Endothelial cell of umbilical vein (primary cell): ENCODE results near the gene WTAP. TPM values are rescaled to one million over a fixed set of nuclear protein-coding genes. Genes with fewer than 3 reads are reported as not detected.

ENCODE experiments used
- BruUV-seq: library from RNA; stranded (reverse); fragments of 400-500 nt; replicated peaks from 2 replicates; lab custom pipeline; 2021; lab: Mats Ljungman, UMichigan
- CTCF ChIA-PET: fragments of 300-600, 350-600 bp; sonication (Branson Sonifier 250); formaldehyde crosslinking; loops from one replicate; lab custom pipeline; 2021; ENCODE audit warnings: antibody characterized with exemption, inconsistent platforms; lab: Charles Lee
- POLR2A ChIA-PET: fragments of 300-600, 350-600 bp; sonication (Branson Sonifier 250); formaldehyde crosslinking; loops from one replicate; lab custom pipeline; 2021; ENCODE audit warnings: antibody characterized with exemption, inconsistent platforms; lab: Charles Lee
- DNase-seq: peaks from one replicate; pipeline ENCODE4 v3.0.0-alpha.2; 2011; ENCODE audit warnings: low read depth, low spot score
- FAIRE-seq: peaks from 2 replicates; lab custom pipeline; 2011; peaks lifted over from hg19 to GRCh38; lab: Jason Lieb, UNC
- H2AFZ ChIP-seq: 2 replicates; pipeline ENCODE4 v1.6.0; 2012; ENCODE audit warnings: low read depth, low read length, control low read depth, inconsistent platforms
- H3K27ac ChIP-seq: 2 replicates; pipeline ENCODE4 v1.5.1; 2011; ENCODE audit warnings: low read depth, mild to moderate bottlenecking, control low read depth, low read length, moderate library complexity; ENCODE audit not compliant: insufficient read depth
- H3K27me3 ChIP-seq, 2 experiments: 2 replicates each; pipeline versions ENCODE4 v1.6.0 to v1.6.1; 2011; ENCODE audit warnings: low read length in 2 of 2, mixed read lengths in 1 of 2; ENCODE audit not compliant: control insufficient read depth in 2 of 2, insufficient read depth in 2 of 2
- H3K36me3 ChIP-seq, 2 experiments: 2 replicates in 1 of 2; 3 replicates in 1 of 2; pipeline ENCODE4 v1.5.1; 2011; ENCODE audit warnings: low read length in 2 of 2, mild to moderate bottlenecking in 1 of 2, moderate library complexity in 1 of 2; ENCODE audit not compliant: control insufficient read depth in 2 of 2, insufficient read depth in 2 of 2; ENCODE audit errors: extremely low read depth in 1 of 2
- H3K4me1 ChIP-seq: 3 replicates; pipeline ENCODE4 v1.5.1; 2011; ENCODE audit warnings: mild to moderate bottlenecking, low read length; ENCODE audit not compliant: control insufficient read depth, insufficient read depth; ENCODE audit errors: extremely low read depth
- H3K4me2 ChIP-seq: 2 replicates; pipeline ENCODE4 v1.6.1; 2011; ENCODE audit warnings: low read length, control low read depth, mixed read lengths; ENCODE audit not compliant: insufficient read depth
- H3K4me3 ChIP-seq, 3 experiments: fragments of 200-600 bp in 1 of 3; sonication (generic), shearing (Covaris generic) in 1 of 3; replicated peaks in 1 of 3; 2 replicates each; pipeline ENCODE4 v1.5.1; 2011 to 2016; ENCODE audit warnings: control low read depth in 3 of 3, low read length in 3 of 3, mild to moderate bottlenecking in 2 of 3, inconsistent platforms in 1 of 3, low read depth in 1 of 3, moderate library complexity in 1 of 3; ENCODE audit not compliant: insufficient read depth in 1 of 3
- H3K79me2 ChIP-seq: 2 replicates; pipeline ENCODE4 v1.6.0; 2012; ENCODE audit warnings: low read length, inconsistent platforms; ENCODE audit not compliant: control insufficient read depth, insufficient read depth
- H3K9ac ChIP-seq: replicated peaks from 2 replicates; pipeline ENCODE3; 2011; ENCODE audit warnings: low read length, control low read depth; ENCODE audit not compliant: insufficient read depth; ENCODE audit errors: extremely low read depth
- H3K9me1 ChIP-seq: replicated peaks from 3 replicates; pipeline ENCODE4 v1.6.0; 2011; ENCODE audit warnings: mild to moderate bottlenecking, low read length; ENCODE audit not compliant: control insufficient read depth, insufficient read depth; ENCODE audit errors: extremely low read depth
- H3K9me3 ChIP-seq: replicated peaks from 2 replicates; pipeline ENCODE4 v1.5.1; 2012; ENCODE audit warnings: low read length, inconsistent platforms; ENCODE audit not compliant: control insufficient read depth, insufficient read depth
- H4K20me1 ChIP-seq: replicated peaks from 2 replicates; pipeline ENCODE3; 2011; ENCODE audit warnings: mild to moderate bottlenecking, low read length; ENCODE audit not compliant: control insufficient read depth, insufficient read depth; ENCODE audit errors: extremely low read depth
- FOS ChIP-seq: IDR thresholded peaks from 2 replicates; pipeline ENCODE4 v1.6.1; 2011; ENCODE audit warnings: mild to moderate bottlenecking, low read length, moderate library complexity, borderline replicate concordance; ENCODE audit not compliant: insufficient read depth
- GATA2 ChIP-seq: IDR thresholded peaks from 2 replicates; pipeline ENCODE4 v1.7.0; 2011; ENCODE audit warnings: low read depth, mild to moderate bottlenecking, moderate library complexity, mixed read lengths, low read length; ENCODE audit not compliant: insufficient read length, insufficient read depth
- JUN ChIP-seq: IDR thresholded peaks from 2 replicates; pipeline ENCODE4 v1.6.1; 2011; ENCODE audit warnings: borderline replicate concordance, low read depth; ENCODE audit not compliant: insufficient read length, insufficient read depth
- MAX ChIP-seq: IDR thresholded peaks from 2 replicates; pipeline ENCODE4 v1.6.1; 2011; ENCODE audit not compliant: insufficient read depth, insufficient read length
- MYC ChIP-seq: IDR thresholded peaks from one replicate; pipeline ENCODE4 v1.6.1; 2011; ENCODE audit warnings: mild to moderate bottlenecking, low read depth, low read length
- POLR2A ChIP-seq: IDR thresholded peaks from 2 replicates; pipeline ENCODE4 v1.6.1; 2012; ENCODE audit warnings: low read depth, mild to moderate bottlenecking, control low read depth, low read length
- POLR2AphosphoS5 ChIP-seq: IDR thresholded peaks from 2 replicates; pipeline ENCODE4 v1.6.1; 2012; ENCODE audit warnings: low read depth, mild to moderate bottlenecking, control low read depth, low read length, moderate library complexity; ENCODE audit not compliant: insufficient read depth
- dilution Hi-C: fragments of 300-500 bp; cut with MboI; formaldehyde crosslinking; loops from one replicate; pipeline ENCODE4 v1.15.0; 2019; ENCODE audit warnings: low sequenced_read_pairs; ENCODE audit not compliant: extremely low pct_ligation_motif_present
- intact Hi-C: fragments of 100-400 bp; cut with micrococcal nuclease; formaldehyde crosslinking; loops from one replicate; pipeline ENCODE4 v1.10.0; 2022
- polyA plus RNA-seq, 4 experiments: library from polyadenylated mRNA; depleted of rRNA in 3 of 4; stranded (reverse) in 3 of 4; unstranded in 1 of 4; fragments of >200 nt; gene quantifications; 2 replicates each; pipeline versions ENCODE4 v1.2.1 to v1.2.3, GENCODE V29; 2011 to 2012; ENCODE audit warnings: missing spikeins in 1 of 4
- total RNA-seq: library from RNA; stranded (reverse); gene quantifications from 2 replicates; pipeline ENCODE4 v1.2.3, GENCODE V29; 2021
- TF ChIP-seq, protein P1 (sequence below), 2 donors: IDR thresholded peaks; 1 replicate in 1 of 2; 2 replicates in 1 of 2; pipeline ENCODE4 v1.5.1; 2011; ENCODE audit warnings: low read length in 2 of 2, mild to moderate bottlenecking in 2 of 2, moderate library complexity in 2 of 2, control low read depth in 1 of 2, inconsistent platforms in 1 of 2, low read depth in 1 of 2; ENCODE audit not compliant: insufficient read depth in 1 of 2; ENCODE audit errors: extremely low read depth in 1 of 2

Gene WTAP
- total and polyA plus RNA-seq, 2 donors (not counting 3 experiments of a cell fraction or from before 2014, with no cell fraction given), result 21.7 to 81.6 TPM

DNA sequence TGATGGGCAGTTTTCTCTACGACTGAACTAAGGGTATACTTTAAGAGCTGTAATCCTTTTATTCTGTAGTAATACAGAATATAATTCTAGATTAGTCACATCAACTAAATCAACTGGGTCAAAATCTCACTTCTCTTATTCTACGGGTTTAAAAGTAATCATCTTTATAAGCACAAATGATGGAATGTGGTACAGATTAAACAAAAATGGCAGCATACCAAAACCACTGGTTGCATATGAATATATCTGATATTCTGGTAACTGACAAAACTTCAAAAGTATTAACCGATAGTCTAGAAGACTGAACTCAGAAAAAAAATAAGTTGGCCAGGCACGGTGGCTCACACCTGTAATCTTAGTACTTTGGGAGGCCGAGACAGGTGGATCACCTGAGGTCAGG is 41.3 kb upstream of the WTAP start:
- POLR2A ChIA-PET, result no interaction called here
- H3K9me3 ChIP-seq, result no peaks in the 10 kb centered on the region
- CTCF ChIA-PET, result interaction anchor here (1.3 to 1.7 kb wide), 2 partner anchors 32 to 177 kb away, joined by 3 to 5 read pairs; no protein-coding TSS in a partner anchor
- H3K9me1 ChIP-seq, result no peaks in the 10 kb centered on the region
- no TSS peak for BruUV-seq
- peaks cover 8% of the 10 kb centered on the region for H3K4me1 ChIP-seq
- H3K4me3 ChIP-seq, result no peak overlapping the region
- intact Hi-C loops (no loop called here), dilution Hi-C loops (no loop called here)
- no peak overlapping the region for H2AFZ ChIP-seq
- no peak for TF ChIP-seq MAX
- no peak for TF ChIP-seq POLR2A
- no peak for TF ChIP-seq POLR2AphosphoS5
- no peak for TF ChIP-seq FOS
- no peak for TF ChIP-seq MYC
- TF ChIP-seq JUN, result no peak
- TF ChIP-seq GATA2, result no peak
- TF ChIP-seq, protein P1, sequence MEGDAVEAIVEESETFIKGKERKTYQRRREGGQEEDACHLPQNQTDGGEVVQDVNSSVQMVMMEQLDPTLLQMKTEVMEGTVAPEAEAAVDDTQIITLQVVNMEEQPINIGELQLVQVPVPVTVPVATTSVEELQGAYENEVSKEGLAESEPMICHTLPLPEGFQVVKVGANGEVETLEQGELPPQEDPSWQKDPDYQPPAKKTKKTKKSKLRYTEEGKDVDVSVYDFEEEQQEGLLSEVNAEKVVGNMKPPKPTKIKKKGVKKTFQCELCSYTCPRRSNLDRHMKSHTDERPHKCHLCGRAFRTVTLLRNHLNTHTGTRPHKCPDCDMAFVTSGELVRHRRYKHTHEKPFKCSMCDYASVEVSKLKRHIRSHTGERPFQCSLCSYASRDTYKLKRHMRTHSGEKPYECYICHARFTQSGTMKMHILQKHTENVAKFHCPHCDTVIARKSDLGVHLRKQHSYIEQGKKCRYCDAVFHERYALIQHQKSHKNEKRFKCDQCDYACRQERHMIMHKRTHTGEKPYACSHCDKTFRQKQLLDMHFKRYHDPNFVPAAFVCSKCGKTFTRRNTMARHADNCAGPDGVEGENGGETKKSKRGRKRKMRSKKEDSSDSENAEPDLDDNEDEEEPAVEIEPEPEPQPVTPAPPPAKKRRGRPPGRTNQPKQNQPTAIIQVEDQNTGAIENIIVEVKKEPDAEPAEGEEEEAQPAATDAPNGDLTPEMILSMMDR (IDR thresholded peaks at IDR 0.05; ENCODE audit: extremely low read depth in 1 of 2, insufficient read depth in 1 of 2, low read depth in 1 of 2, low read length in 2 of 2), result no peak
- no peak overlapping the region for H3K4me2 ChIP-seq
- no peak overlapping the region for H3K27ac ChIP-seq
- H3K27me3 ChIP-seq, result no peaks in the 10 kb centered on the region
- H4K20me1 ChIP-seq, result no peaks in the 10 kb centered on the region
- FAIRE-seq, result no peak
- H3K36me3 ChIP-seq, result peaks cover 2 to 3% of the 10 kb centered on the region in 2 experiments
- DNase-seq, result no peak
- no peak overlapping the region for H3K9ac ChIP-seq
- peaks cover 2% of the 10 kb centered on the region for H3K79me2 ChIP-seq
